ENCODE data around the gene ERGIC1.

GRCh38 chr5:172868436-172868923 is 34.4 kb downstream of the ERGIC1 start:
- TF ChIP-seq HDAC6 (IDR thresholded peaks at IDR 0.05; ENCODE audit: low read depth, low read length) (no peak), POGK (CRISPR knock-in tag; conservative IDR thresholded peaks at IDR 0.05) (no peak), TCF12 (IDR thresholded peaks at IDR 0.05) (no peak), TCF12 (CRISPR knock-in tag; IDR thresholded peaks at IDR 0.05) (no peak), HOXD1 (CRISPR knock-in tag; IDR thresholded peaks at IDR 0.05) (peak; percentile 88; the same call in 1 of the 2 replicates), FOXM1 (CRISPR knock-in tag; IDR thresholded peaks at IDR 0.05) (no peak), ZBTB1 (CRISPR knock-in tag; IDR thresholded peaks at IDR 0.05; ENCODE audit: borderline replicate concordance) (no peak), ZHX1 (CRISPR knock-in tag; IDR thresholded peaks at IDR 0.05; ENCODE audit: low read depth) (no peak), SOX13 (IDR thresholded peaks at IDR 0.05) (no peak), SOX13 (CRISPR knock-in tag; conservative IDR thresholded peaks at IDR 0.05 in 1 of 2, IDR thresholded peaks at IDR 0.05 in 1 of 2) (peak in 1 of 2 experiments; percentile 66; a peak in 2 of 4 replicates)
- TF ChIP-seq, protein P1, sequence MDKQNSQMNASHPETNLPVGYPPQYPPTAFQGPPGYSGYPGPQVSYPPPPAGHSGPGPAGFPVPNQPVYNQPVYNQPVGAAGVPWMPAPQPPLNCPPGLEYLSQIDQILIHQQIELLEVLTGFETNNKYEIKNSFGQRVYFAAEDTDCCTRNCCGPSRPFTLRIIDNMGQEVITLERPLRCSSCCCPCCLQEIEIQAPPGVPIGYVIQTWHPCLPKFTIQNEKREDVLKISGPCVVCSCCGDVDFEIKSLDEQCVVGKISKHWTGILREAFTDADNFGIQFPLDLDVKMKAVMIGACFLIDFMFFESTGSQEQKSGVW (CRISPR knock-in tag; IDR thresholded peaks at IDR 0.05; ENCODE audit: borderline replicate concordance) = no peak
